ENCODE results near the gene ASAP3.

Gene ASAP3

DNA sequence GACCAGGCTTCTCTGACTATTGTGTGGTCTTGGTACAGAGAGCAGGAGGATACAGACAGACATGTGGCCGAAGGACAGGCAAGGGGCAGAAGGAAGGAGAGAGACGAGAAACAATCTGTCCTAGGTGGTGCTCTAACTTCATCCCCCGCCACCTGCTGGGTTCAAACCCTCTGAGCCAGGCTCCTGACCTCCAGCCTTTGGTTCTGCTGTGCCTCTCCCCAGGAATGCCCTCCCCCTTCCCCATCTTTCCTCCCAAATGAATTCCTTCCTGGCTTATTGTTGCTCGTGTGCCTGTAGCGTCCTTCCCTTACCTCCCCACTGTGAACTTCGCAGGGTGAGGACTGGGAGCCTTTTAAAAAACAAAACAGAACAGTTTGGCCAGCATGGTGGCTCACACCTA is 64.8 kb downstream of the ASAP3 start:
- Histone ChIP-seq H3K9me3 (no peaks in the 10 kb centered on the region), H3K27me3 (no peaks in the 10 kb centered on the region), H3K27ac (no peak overlapping the region), H3K4me3 (no peak overlapping the region), H3K36me3 (peaks cover 0 to 26% (median 12%) of the 10 kb centered on the region in 3 donors), H3K4me1 (peaks cover 0 to 25% (median 18%) of the 10 kb centered on the region in 4 donors)
- TF ChIP-seq CTCF (IDR thresholded peaks at IDR 0.05): no peak
- intact Hi-C loops (cut with DNase I; ENCODE audit: low total_unique reads): no loop called here
- DNase-seq: no peak

- H3K4me3 ChIP-seq: no peak overlapping the region
- H3K4me1 ChIP-seq: peaks cover 0 to 13% (median 6%) of the 10 kb centered on the region in 4 donors
- no peaks in the 10 kb centered on the region for H3K9me3 ChIP-seq
- TF ChIP-seq CTCF (IDR thresholded peaks at IDR 0.05): no peak
- H3K36me3 ChIP-seq: peaks cover 0 to 26% (median 12%) of the 10 kb centered on the region in 3 donors
- H3K27ac ChIP-seq: no peak overlapping the region
- H3K27me3 ChIP-seq: no peaks in the 10 kb centered on the region
- no peak for DNase-seq
- intact Hi-C loops (cut with DNase I; ENCODE audit: low total_unique reads): no loop called here
These were observed 66.4 kb downstream of the ASAP3 start for GRCh38 chr1:23417570-23417969.

DNA sequence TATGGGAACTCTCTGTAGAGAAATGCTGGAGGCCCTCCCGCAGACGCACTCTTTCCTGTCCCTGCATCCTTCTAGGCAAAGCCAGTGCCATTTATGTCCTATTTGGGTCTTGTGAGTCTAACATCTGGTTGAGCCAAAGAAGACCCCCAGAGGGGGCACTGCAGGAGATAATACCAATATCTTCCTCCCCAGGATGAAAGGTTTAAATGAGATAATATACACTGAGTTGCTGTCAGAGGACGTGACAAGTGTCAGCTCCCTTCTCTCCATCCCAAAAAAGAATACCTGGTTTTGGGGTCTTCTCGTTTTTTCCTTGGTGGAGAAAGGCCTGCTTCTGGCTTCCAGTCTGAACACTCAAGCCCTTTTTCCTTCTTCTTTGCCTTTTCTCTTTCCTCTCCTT is 67.0 kb downstream of the ASAP3 start:
- Histone ChIP-seq H3K27ac (no peak overlapping the region), H3K27me3 (no peaks in the 10 kb centered on the region), H3K4me3 (no peak overlapping the region), H3K4me1 (peaks cover 0 to 11% (median 2%) of the 10 kb centered on the region in 4 donors), H3K9me3 (no peaks in the 10 kb centered on the region), H3K36me3 (peaks cover 0 to 26% (median 12%) of the 10 kb centered on the region in 3 donors)
- intact Hi-C loops (cut with DNase I; ENCODE audit: low total_unique reads): no loop called here
- no peak for TF ChIP-seq CTCF (IDR thresholded peaks at IDR 0.05)
- DNase-seq: no peak

DNA sequence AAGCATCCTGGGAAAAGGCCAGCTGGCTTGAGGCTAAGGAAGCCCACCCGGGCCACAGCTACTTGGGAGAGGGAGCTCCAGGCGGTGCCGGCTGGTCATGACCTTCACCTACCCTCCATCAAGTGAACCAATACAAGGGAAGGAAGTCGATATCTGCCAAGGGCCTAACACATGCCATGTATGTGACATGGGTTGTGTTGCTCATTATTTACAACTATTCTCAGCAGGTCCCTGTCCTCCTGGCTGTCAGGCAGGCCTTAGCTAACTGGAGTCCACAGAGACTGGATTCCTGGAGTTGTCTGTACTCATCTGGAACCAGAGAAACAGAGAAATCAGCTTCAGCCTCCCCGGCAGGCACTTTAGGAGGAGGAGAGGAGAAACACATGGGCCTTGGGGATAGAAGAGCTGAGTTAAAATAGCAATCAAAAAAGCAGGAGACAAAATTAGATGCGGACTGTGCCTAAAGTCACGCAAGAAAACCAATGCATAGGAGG is 75.1 kb downstream of the ASAP3 start:
- intact Hi-C loops (cut with DNase I; ENCODE audit: low total_unique reads): loop anchor here (10.0 kb wide), 1 partner anchor 64 kb away; the partner anchor contains the start of gene HNRNPR

DNA sequence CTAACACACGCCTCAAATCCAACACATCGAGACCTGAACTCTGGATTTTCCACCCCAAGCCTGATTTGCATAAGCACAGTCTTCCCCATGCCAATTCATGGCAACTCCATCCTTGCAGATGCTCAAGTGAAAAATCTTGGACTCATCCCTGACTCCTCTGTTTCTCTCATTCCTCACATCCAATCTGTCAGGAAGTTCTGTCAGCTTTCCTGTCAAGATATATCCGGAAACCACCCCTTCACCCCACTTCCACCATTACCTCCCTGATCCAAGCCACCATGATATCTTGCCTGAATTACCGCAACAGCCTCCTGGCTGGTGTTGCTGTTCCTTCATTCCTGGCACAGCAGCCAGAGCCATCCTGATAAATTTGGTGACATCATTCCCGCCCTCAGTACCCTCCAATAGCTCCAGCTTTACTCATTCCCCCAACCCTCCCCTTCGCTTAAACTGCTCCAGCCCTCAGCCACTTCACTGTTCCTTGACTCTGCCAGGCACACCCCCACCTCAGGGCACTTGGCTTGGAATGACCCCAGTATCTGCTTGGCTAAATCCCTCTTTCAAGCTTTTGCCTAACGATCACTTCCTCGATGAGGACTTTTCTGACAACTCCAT is 76.9 kb downstream of the ASAP3 start:
- no peak for TF ChIP-seq CTCF (IDR thresholded peaks at IDR 0.05)
- no peak overlapping the region for H3K4me3 ChIP-seq
- DNase-seq: no peak
- H3K36me3 ChIP-seq: peaks cover 0 to 47% (median 13%) of the 10 kb centered on the region in 3 donors
- H3K27ac ChIP-seq: no peak overlapping the region
- H3K27me3 ChIP-seq: no peaks in the 10 kb centered on the region
- H3K9me3 ChIP-seq: no peaks in the 10 kb centered on the region
- intact Hi-C loops (cut with DNase I; ENCODE audit: low total_unique reads): loop anchor here (10.0 kb wide), 1 partner anchor 62 kb away; the partner anchor contains the start of gene HNRNPR
- H3K4me1 ChIP-seq: peaks cover 0 to 34% (median 20%) of the 10 kb centered on the region in 4 donors

More for the DNA sequence above, 75.1 kb downstream of the ASAP3 start:
- H3K27me3 ChIP-seq: no peaks in the 10 kb centered on the region
- peaks cover 0 to 43% (median 13%) of the 10 kb centered on the region in 3 donors for H3K36me3 ChIP-seq
- H3K4me1 ChIP-seq: peaks cover 0 to 22% (median 11%) of the 10 kb centered on the region in 4 donors
- H3K27ac ChIP-seq: no peak overlapping the region
- DNase-seq: no peak
- no peaks in the 10 kb centered on the region for H3K9me3 ChIP-seq
- no peak overlapping the region for H3K4me3 ChIP-seq
- no peak for TF ChIP-seq CTCF (IDR thresholded peaks at IDR 0.05)
